Measurements from ENCODE around the gene SMIM38. TPM values are rescaled to one million over a fixed set of nuclear protein-coding genes. Genes with fewer than 3 reads are reported as not detected.

Gene SMIM38
- total RNA-seq, 4 donors from 2014 or later, result 0.26 to 3.1 (median 0.31) TPM; not detected in 1

DNA sequence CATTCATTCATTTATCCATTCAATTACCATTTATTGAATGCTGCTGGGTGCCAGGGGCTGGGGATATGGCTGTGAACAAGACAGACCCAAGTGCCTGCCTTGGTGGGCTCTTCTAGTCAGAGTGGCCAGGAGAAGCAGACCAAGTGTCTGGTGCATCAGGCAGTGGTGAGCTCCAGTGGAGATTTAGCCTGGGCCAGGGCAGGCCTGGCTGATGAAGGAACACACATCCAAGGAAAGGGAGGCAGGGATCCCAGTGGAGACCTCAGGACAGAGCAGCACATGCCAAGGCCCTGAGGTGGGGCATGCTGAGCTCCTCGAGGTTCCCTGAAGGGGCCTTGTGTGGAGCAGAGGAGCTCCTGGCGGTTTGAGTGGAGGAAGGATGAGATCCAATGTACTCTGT lies 46.6 kb upstream of the SMIM38 start:
- Histone ChIP-seq H3K36me3 (no peaks in the 10 kb centered on the region), H3K9me3 (no peaks in the 10 kb centered on the region), H3K4me3 (no peak overlapping the region), H3K27ac (no peak overlapping the region), H3K27me3 (no peaks in the 10 kb centered on the region), H3K4me1 (peaks cover 11% of the 10 kb centered on the region)
- WGBS, result no CpG with 5 or more reads among the region's 2 CpGs
- DNase-seq (ENCODE audit: low spot score in 2 of 2), result no peak
- no peak for TF ChIP-seq POLR2A (IDR thresholded peaks at IDR 0.05)
- TF ChIP-seq EP300 (IDR thresholded peaks at IDR 0.05), result no peak
- TF ChIP-seq, protein P1, sequence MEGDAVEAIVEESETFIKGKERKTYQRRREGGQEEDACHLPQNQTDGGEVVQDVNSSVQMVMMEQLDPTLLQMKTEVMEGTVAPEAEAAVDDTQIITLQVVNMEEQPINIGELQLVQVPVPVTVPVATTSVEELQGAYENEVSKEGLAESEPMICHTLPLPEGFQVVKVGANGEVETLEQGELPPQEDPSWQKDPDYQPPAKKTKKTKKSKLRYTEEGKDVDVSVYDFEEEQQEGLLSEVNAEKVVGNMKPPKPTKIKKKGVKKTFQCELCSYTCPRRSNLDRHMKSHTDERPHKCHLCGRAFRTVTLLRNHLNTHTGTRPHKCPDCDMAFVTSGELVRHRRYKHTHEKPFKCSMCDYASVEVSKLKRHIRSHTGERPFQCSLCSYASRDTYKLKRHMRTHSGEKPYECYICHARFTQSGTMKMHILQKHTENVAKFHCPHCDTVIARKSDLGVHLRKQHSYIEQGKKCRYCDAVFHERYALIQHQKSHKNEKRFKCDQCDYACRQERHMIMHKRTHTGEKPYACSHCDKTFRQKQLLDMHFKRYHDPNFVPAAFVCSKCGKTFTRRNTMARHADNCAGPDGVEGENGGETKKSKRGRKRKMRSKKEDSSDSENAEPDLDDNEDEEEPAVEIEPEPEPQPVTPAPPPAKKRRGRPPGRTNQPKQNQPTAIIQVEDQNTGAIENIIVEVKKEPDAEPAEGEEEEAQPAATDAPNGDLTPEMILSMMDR (IDR thresholded peaks at IDR 0.05), result no peak

DNA sequence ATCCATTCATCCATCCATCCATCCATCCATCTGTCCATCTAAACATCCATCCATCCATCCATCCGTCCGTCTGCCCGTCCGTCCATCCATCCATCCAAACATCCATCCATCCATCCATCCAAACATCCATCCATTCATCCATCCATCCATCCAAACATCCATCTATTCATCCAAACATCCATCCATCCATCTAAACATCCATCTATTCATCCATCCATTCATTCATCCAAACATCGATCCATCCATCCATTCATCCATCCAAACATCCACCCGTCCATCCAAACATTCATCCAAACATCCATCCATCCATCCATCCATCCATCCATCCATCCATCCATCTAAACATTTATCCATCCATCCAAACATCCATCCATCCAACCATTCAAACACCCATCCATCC lies 45.3 kb upstream of the SMIM38 start:
- TF ChIP-seq, protein P1 (IDR thresholded peaks at IDR 0.05), result no peak
- TF ChIP-seq EP300 (IDR thresholded peaks at IDR 0.05) (no peak), POLR2A (IDR thresholded peaks at IDR 0.05) (no peak), POLR2AphosphoS5 (IDR thresholded peaks at IDR 0.05) (no peak)
- Histone ChIP-seq H3K36me3 (no peaks in the 10 kb centered on the region), H3K4me1 (peaks cover 10% of the 10 kb centered on the region), H3K9me3 (no peaks in the 10 kb centered on the region), H3K27ac (no peak overlapping the region), H3K4me3 (no peak overlapping the region), H3K27me3 (no peaks in the 10 kb centered on the region)
- 86% methylated on average over 6 of the region's 6 CpGs for WGBS
- DNase-seq (ENCODE audit: low spot score in 2 of 2), result no peak

DNA sequence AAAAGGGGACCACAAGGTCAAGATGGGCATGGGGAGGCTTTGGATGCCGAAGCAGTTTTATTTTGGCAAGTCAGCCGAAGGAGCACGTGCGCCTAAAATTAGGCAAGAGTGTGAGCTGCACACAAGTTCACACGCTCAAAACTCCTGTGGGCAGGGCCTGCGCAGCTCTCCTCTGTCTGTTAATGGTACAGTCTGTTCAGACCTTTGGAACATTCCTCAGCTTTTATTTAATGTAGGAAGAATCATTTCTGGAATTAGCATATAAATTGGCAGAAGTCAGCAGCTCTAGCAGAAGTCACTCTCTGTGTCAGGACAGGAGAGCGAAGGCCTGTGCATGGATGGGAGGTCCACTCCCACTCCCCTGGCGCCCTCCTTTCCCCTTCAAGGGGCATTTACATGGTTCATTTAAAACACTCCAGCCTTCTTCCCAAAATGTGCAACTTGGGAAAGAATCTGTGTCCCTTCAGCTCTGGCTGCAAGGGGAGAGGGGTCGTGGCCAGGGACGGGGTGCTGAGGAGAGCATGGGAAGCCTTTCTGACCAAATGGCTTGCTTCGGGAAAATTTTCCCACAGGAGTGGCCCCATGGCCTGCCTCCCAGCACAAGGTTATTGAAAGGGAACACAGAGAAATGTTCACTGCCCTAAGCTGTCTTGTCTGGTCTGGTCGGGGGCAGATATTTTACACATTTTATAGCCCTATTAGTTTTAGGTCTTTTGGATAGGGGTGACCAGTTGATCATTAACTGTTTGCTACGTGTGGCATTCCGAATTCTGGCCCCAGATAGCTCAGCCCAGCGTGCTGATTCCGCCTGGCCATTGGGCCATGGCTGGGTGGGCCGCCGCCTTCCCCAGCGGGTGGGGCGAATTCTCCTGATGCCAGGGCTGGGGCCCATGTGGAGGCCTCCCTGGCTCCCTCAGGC lies 43.9 kb upstream of the SMIM38 start:
- DNase-seq (ENCODE audit: low spot score in 2 of 2), result no peak
- Histone ChIP-seq H3K36me3 (no peaks in the 10 kb centered on the region), H3K4me3 (no peak overlapping the region), H3K27ac (no peak overlapping the region), H3K4me1 (no peaks in the 10 kb centered on the region), H3K27me3 (no peaks in the 10 kb centered on the region), H3K9me3 (no peaks in the 10 kb centered on the region)
- no peak for TF ChIP-seq POLR2A (IDR thresholded peaks at IDR 0.05)
- TF ChIP-seq POLR2AphosphoS5 (IDR thresholded peaks at IDR 0.05), result no peak
- TF ChIP-seq, protein P1 (IDR thresholded peaks at IDR 0.05), result no peak
- no peak for TF ChIP-seq EP300 (IDR thresholded peaks at IDR 0.05)
- WGBS, result 86% methylated on average over 19 of the region's 20 CpGs

DNA sequence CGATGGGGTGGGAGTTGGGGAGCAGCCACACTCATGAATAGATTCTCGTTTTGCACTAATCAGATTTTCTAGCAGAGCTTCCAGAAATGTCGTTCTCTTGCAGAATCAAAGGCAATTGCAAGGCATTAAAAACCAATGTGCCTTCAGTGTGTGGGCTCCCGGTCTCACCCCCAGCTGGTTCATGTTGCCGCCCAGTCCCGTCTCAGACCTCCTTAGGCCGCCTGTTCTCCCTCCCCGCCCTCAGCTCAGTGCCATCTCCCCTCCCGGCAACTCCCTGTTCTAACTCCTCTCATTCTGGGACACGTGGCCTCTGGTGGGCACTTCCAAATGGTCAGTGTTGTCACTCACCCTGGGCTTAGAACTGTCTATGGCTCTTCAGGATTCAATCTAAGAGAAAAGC lies 42.5 kb upstream of the SMIM38 start:
- TF ChIP-seq EP300 (IDR thresholded peaks at IDR 0.05) (no peak), POLR2AphosphoS5 (IDR thresholded peaks at IDR 0.05) (no peak), POLR2A (IDR thresholded peaks at IDR 0.05) (no peak)
- TF ChIP-seq, protein P1 (IDR thresholded peaks at IDR 0.05), result no peak
- no peak for DNase-seq (ENCODE audit: low spot score in 2 of 2)
- H3K27me3 ChIP-seq, result no peaks in the 10 kb centered on the region
- no peak overlapping the region for H3K4me3 ChIP-seq
- no peaks in the 10 kb centered on the region for H3K36me3 ChIP-seq
- no peaks in the 10 kb centered on the region for H3K9me3 ChIP-seq
- H3K27ac ChIP-seq, result no peak overlapping the region
- 79% methylated on average over 10 of the region's 10 CpGs for WGBS
- H3K4me1 ChIP-seq, result no peaks in the 10 kb centered on the region

DNA sequence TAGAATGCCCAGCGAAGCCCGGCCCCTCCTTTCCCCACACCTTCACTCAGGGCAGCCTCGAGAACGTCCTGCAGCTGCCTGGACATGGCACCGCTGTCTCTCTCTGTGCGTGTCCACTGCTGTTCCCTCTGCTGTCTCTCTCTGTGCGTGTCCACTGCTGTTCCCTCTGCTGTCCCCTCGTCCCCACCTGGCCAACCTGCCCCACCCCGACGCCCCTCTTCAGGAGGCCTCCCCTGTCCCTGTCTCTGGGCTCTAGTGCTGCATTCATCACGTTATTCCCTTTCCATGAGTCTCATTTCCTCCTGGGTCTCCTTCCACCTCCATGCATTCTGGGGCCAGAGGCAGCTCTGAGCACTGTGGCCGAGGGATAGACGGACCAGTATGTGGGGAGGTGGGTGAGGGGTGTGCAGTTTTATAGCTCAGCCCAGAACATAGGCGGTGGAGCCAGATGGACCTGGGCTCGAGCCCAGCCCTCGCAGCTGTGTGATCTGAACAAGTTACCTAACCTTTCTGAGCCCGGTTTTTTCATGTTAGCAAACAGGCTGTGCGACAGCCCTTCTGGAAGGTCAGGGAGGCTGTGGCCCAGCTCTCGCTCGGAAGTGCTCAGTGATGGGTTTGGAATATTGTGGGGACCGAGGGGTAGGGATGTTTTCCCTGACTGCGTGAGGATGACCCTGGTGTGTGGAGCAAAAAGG lies 41.9 kb upstream of the SMIM38 start:
- no peak overlapping the region for H3K27ac ChIP-seq
- H3K4me1 ChIP-seq, result no peaks in the 10 kb centered on the region
- no peaks in the 10 kb centered on the region for H3K27me3 ChIP-seq
- no peak overlapping the region for H3K4me3 ChIP-seq
- H3K36me3 ChIP-seq, result no peaks in the 10 kb centered on the region
- 88% methylated on average over 22 of the region's 22 CpGs for WGBS
- TF ChIP-seq POLR2AphosphoS5 (IDR thresholded peaks at IDR 0.05) (no peak), POLR2A (IDR thresholded peaks at IDR 0.05) (no peak), EP300 (IDR thresholded peaks at IDR 0.05) (no peak)
- TF ChIP-seq, protein P1 (IDR thresholded peaks at IDR 0.05), result no peak
- no peaks in the 10 kb centered on the region for H3K9me3 ChIP-seq
- no peak for DNase-seq (ENCODE audit: low spot score in 2 of 2)
